ENCODE measurements around the gene THAP12. TPM values are rescaled to one million over a fixed set of nuclear protein-coding genes. Genes with fewer than 3 reads are reported as not detected.
A peak's percentile ranks its signal among the peaks of the same experiment; 100 is the strongest.
"Not testable (repeated sequence)": the region's sequence is repeated elsewhere in the genome, so short reads cannot be mapped to it uniquely, and the experiment has no call there.

Gene THAP12
- polyA plus RNA-seq, 12 donors, result 46.6 to 76.3 (median 65.8) TPM; not detected in 1

- no peak for DNase-seq
Measured at GRCh38 chr11:76330651-76331050, 50.3 kb downstream of the THAP12 start.

GRCh38 chr11:76329983-76330382, 50.9 kb downstream of the THAP12 start:
- no peak for DNase-seq

- DNase-seq, result no peak
Measured at GRCh38 chr11:76329084-76329648, 51.8 kb downstream of the THAP12 start.

GRCh38 chr11:76327756-76328388, 53.1 kb downstream of the THAP12 start:
- DNase-seq, result no peak

- DNase-seq, result no peak
Measured at GRCh38 chr11:76327202-76327601, 53.7 kb downstream of the THAP12 start.

- DNase-seq, result no peak
Measured at GRCh38 chr11:76325185-76325584, 55.7 kb downstream of the THAP12 start.

- DNase-seq, result no peak
Measured at GRCh38 chr11:76323804-76324203, 57.1 kb downstream of the THAP12 start.

- DNase-seq, result not testable (repeated sequence)
Measured at GRCh38 chr11:76323375-76323774, 57.6 kb downstream of the THAP12 start.

- DNase-seq, result no peak
Measured at GRCh38 chr11:76322942-76323341, 58.0 kb downstream of the THAP12 start.

GRCh38 chr11:76322540-76322939, 58.4 kb downstream of the THAP12 start:
- no peak for DNase-seq

GRCh38 chr11:76321820-76322524, 59.0 kb downstream of the THAP12 start:
- no peak for DNase-seq

GRCh38 chr11:76321340-76321739, 59.6 kb downstream of the THAP12 start:
- DNase-seq, result no peak

- DNase-seq, result no peak
Measured at GRCh38 chr11:76320929-76321328, 60.0 kb downstream of the THAP12 start.

- DNase-seq, result not testable (repeated sequence)
Measured at GRCh38 chr11:76319798-76320197, 61.1 kb downstream of the THAP12 start.

GRCh38 chr11:76318744-76319384, 62.1 kb downstream of the THAP12 start:
- DNase-seq, result peak; percentile 74

GRCh38 chr11:76317296-76317695, 63.6 kb downstream of the THAP12 start:
- no peak for DNase-seq

- DNase-seq, result no peak
Measured at GRCh38 chr11:76316726-76317125, 64.2 kb downstream of the THAP12 start.

- DNase-seq, result no peak
Measured at GRCh38 chr11:76315182-76315853, 65.6 kb downstream of the THAP12 start.

- no peak for DNase-seq
Measured at GRCh38 chr11:76314741-76315090, 66.2 kb downstream of the THAP12 start.

- no peak for DNase-seq
Measured at GRCh38 chr11:76313913-76314740, 66.8 kb downstream of the THAP12 start.

GRCh38 chr11:76313271-76313670, 67.7 kb downstream of the THAP12 start:
- no peak for DNase-seq

All from muscle of arm (tissue), 12 donors.